ENCODE measurements around the gene CYP26B1.

GRCh38 chr2:72097276-72097675 is 50.4 kb downstream of the CYP26B1 start:
- TF ChIP-seq POLR2A (IDR thresholded peaks at IDR 0.05) (no peak), CTCF (IDR thresholded peaks at IDR 0.05) (no peak)

All from body of pancreas (tissue), 4 donors.